Progenitor cell of endocrine pancreas (in vitro differentiated cells): Measurements from ENCODE around the gene TICRR. TPM values are rescaled to one million over a fixed set of nuclear protein-coding genes. Genes with fewer than 3 reads are reported as not detected.

Experiments
- DNase-seq: peaks from one replicate; pipeline ENCODE4 v3.0.0; 2021; ENCODE audit warnings: low spot score; ENCODE audit not compliant: unreplicated experiment
- H3K27ac Mint-ChIP-seq: 2 replicates; pipeline ENCODE4 v1.8.0; 2021; ENCODE audit warnings: mild to moderate bottlenecking, moderate library complexity, mixed read lengths
- H3K27me3 Mint-ChIP-seq: 2 replicates; pipeline ENCODE4 v1.8.0; 2021; ENCODE audit warnings: mixed read lengths
- H3K36me3 Mint-ChIP-seq: 2 replicates; pipeline ENCODE4 v1.8.0; 2022; ENCODE audit warnings: mixed read lengths; ENCODE audit not compliant: insufficient read depth
- H3K4me1 Mint-ChIP-seq: 2 replicates; pipeline ENCODE4 v1.8.0; 2021; ENCODE audit warnings: low read depth, mixed read lengths
- H3K4me3 Mint-ChIP-seq: 2 replicates; pipeline ENCODE4 v1.8.0; 2021; ENCODE audit warnings: low read depth, mild to moderate bottlenecking, moderate library complexity, mixed read lengths
- H3K9me3 Mint-ChIP-seq: 2 replicates; pipeline ENCODE4 v1.8.0; 2021; ENCODE audit warnings: low read depth, mixed read lengths
- total RNA-seq: library from RNA; stranded (reverse); gene quantifications from 2 replicates; pipeline ENCODE4 v1.2.1, GENCODE V29; 2021
- TF ChIP-seq, protein P1 (sequence below): fragments of 200-600 bp; sonication (generic); IDR thresholded peaks from one replicate; pipeline ENCODE4 v1.5.0; 2021; ENCODE audit warnings: antibody characterized with exemption, mild to moderate bottlenecking; ENCODE audit not compliant: unreplicated experiment

The TICRR gene
- total RNA-seq, 1 donor from 2014 or later = 13.9 TPM

DNA sequence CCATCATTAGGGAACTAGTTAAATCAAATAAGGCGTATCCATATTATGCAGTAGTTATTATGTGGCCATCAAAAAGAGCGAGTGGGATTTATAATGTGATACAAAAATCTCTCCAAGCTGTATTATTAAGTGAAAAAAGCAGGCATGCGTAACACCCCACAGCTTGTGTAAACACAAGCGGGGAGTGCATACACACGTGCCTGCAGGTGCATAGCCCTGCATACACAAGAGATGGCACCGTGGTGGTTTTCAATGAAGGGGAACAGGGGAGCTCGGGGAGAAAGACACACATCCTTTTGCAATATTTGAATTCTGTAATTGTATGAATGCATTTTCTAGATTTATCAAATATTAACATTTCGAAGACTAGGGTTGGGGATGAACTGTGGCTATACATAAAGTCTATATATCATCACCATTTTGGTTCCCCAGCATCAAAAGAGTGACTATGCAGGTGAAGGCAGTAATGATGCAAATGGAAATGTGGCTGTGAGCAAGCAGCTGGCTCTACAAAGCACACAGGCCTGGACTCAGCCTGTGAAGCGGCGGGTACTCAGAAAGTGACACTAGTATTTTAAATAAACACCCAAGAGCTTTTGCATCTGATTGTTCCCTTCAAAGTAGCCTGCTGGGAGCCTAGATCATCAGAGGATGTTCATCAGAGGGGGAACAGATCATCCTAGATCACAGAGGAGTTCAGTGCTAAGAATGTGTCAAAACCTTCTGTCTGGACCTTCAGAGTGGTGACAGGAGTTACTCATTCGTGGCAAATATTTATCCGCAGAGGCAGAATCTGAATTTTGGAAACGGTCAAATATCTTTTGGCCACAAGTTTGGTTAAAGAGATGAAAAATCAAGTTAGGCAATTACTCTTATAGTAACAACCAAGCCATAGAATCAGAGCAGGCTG, 89.4 kb downstream of the TICRR start:
- Mint-ChIP-seq H3K4me1 (peaks cover 3% of the 10 kb centered on the region), H3K27me3 (peaks cover 32% of the 10 kb centered on the region), H3K9me3 (no peaks in the 10 kb centered on the region), H3K4me3 (peak overlapping the region; percentile 65), H3K27ac (no peak overlapping the region), H3K36me3 (no peaks in the 10 kb centered on the region)
- DNase-seq = no peak
- TF ChIP-seq, protein P1, sequence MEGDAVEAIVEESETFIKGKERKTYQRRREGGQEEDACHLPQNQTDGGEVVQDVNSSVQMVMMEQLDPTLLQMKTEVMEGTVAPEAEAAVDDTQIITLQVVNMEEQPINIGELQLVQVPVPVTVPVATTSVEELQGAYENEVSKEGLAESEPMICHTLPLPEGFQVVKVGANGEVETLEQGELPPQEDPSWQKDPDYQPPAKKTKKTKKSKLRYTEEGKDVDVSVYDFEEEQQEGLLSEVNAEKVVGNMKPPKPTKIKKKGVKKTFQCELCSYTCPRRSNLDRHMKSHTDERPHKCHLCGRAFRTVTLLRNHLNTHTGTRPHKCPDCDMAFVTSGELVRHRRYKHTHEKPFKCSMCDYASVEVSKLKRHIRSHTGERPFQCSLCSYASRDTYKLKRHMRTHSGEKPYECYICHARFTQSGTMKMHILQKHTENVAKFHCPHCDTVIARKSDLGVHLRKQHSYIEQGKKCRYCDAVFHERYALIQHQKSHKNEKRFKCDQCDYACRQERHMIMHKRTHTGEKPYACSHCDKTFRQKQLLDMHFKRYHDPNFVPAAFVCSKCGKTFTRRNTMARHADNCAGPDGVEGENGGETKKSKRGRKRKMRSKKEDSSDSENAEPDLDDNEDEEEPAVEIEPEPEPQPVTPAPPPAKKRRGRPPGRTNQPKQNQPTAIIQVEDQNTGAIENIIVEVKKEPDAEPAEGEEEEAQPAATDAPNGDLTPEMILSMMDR = no peak

DNA sequence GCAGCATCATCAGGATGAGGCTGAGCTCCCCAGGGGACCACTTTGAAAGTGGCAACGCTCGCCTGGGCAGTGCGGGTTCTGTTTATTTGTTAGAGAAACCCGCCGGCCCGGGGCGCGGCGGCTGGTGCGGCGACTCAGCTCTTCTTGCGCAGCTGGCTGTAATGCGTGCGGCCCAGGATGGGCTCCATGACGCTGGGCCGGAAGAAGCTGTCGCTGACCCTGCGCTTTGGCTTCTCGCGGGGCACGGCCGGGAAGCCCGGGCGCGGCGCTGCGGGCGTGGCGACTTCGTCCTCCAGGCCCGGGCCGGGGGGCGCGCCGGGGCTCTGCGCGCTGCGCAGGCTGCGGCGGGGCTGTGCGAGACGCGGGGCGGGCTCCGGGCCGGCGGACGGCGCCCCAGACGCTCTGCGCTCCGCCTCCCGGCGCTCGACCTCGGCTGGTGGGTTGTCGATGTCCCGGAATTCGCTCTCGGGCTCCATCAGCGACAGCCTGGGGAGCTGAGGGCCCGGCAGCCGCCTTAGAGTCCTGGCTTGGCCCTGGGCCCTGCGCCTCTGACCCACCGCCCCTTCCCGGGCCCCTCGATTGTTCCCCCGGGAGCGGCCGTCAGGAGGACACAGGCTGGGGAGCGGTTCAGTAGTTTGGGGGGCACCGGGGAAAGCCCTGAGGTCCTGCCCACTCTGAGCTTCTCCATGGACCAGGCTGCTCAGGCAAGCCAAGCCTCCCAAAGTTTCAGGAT, 90.3 kb downstream of the TICRR start:
- DNase-seq = peak; percentile 38
- H3K9me3 Mint-ChIP-seq = no peaks in the 10 kb centered on the region
- peaks cover 30% of the 10 kb centered on the region for H3K27me3 Mint-ChIP-seq
- TF ChIP-seq, protein P1 = no peak
- H3K36me3 Mint-ChIP-seq = no peaks in the 10 kb centered on the region
- H3K4me1 Mint-ChIP-seq = peaks cover 3% of the 10 kb centered on the region
- H3K27ac Mint-ChIP-seq = no peak overlapping the region
- peak overlapping the region; percentile 42 for H3K4me3 Mint-ChIP-seq

DNA sequence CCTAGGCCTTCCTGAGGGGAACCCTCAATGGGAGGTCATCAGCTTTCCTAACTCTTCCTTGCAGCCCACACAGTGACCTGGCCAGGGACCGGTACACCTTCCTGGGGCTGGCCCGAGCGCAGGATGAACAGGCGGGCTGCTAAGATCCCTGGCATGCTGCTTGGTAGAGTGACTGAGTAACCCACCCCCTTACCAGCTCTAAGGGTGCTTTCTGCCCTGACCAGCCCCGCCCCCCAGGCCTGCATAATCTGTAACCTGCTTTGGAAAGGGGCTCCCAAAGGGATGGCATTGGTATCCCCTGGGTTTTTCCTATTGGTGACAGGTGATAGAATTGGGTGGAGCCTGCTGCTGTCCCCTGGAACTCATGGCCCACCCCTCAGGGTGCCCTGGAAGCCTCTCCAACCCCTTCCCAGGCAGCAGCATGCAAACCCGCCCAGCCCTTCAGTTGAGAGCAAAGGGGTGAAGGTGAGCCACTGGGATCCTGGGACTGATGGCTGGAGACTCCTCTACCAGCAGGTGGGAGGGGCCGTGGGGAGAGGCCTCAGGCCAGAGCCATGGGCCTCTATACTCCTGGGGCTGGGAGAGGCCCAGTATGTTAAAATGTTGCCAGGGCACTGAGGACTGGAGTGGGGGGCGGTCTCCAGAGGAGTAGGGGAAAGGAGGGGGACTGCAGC, 91.1 kb downstream of the TICRR start:
- TF ChIP-seq, protein P1 = no peak

DNA sequence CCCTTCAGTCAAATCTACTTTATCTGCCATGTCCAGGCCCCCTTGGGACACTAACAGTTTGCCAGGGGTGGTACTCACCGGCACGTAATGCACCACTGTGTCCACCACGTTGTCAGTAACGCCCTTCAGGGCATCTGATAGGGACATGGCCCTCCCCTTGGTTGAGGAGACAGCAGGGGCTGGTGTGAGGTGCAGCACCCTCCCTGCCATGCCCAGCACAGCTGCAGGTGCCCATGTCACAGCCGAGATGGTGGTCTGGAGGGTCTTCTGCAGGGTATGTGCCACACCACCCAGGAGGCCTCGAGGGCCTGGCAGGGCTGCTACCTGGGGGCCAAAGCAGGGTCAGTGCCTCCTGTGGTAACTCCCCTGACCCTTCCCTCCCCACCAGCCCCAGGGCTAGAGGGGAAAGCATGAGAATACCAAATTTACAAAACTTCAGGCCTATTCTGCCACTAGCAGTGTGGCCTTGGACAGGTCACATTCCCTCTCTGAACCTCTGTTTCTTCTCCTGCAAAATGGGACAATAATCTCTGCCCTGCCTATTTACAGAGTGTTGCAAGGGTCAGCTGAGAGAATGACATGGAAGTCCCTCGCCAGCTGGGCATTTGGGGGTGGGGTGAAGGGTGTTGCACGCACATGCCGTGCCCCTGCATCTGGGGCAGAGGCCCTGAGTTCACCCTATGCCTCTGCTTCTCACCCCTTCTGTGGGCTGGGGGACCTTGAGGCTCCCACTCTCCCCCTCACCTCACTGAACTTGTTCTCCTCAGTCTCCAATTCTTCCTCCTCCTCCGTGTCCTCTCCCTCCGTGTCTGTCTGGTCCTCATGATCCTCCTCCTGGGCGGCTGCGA, 91.8 kb downstream of the TICRR start:
- Mint-ChIP-seq H3K9me3 (no peaks in the 10 kb centered on the region), H3K4me3 (no peak overlapping the region), H3K27ac (no peak overlapping the region), H3K36me3 (no peaks in the 10 kb centered on the region), H3K27me3 (peaks cover 34% of the 10 kb centered on the region), H3K4me1 (peaks cover 3% of the 10 kb centered on the region)
- no peak for DNase-seq
- TF ChIP-seq, protein P1 = no peak

More for the DNA sequence above, 91.1 kb downstream of the TICRR start:
- Mint-ChIP-seq H3K27ac (no peak overlapping the region), H3K9me3 (no peaks in the 10 kb centered on the region), H3K36me3 (no peaks in the 10 kb centered on the region), H3K4me3 (no peak overlapping the region), H3K27me3 (peaks cover 29% of the 10 kb centered on the region), H3K4me1 (peaks cover 3% of the 10 kb centered on the region)
- DNase-seq = no peak
